HepG2 (cell line): ENCODE results near the gene RUNX2. TPM values are rescaled to one million over a fixed set of nuclear protein-coding genes. Genes with fewer than 3 reads are reported as not detected.

Experiments
- ATAC-seq: fragments of 200-7000 bp; cut with Tn5 transposase; 3 replicates; pipeline ENCODE4 v1.9.1; 2020; ENCODE audit warnings: mild to moderate bottlenecking, moderate library complexity
- BruUV-seq: library from RNA; stranded (reverse); fragments of 400-500 nt; replicated peaks from 2 replicates; lab custom pipeline; 2021; lab: Mats Ljungman, UMichigan
- CTCF ChIA-PET: fragments of 300-600 bp; formaldehyde crosslinking; extraction: SDS; loops from one replicate; lab custom pipeline; 2021; ENCODE audit warnings: low total read pairs, inconsistent platforms, low intra/inter-chr PET ratio; lab: Yijun Ruan, JAX
- POLR2A ChIA-PET: fragments of 350-600 bp; sonication (Branson Sonifier 250); formaldehyde crosslinking; loops from one replicate; lab custom pipeline; 2020; ENCODE audit warnings: antibody characterized with exemption, inconsistent platforms; lab: Yijun Ruan, JAX
- DNase-seq: peaks from one replicate; pipeline ENCODE4 v3.0.0-alpha.2; 2015; ENCODE audit warnings: low spot score
- FAIRE-seq: peaks from 3 replicates; lab custom pipeline; 2011; peaks lifted over from hg19 to GRCh38; lab: Jason Lieb, UNC
- H2AFZ ChIP-seq: one replicate; pipeline ENCODE4 v1.6.1; 2011; ENCODE audit warnings: low read length, inconsistent platforms
- H3K27ac ChIP-seq: fragments of 300-600 bp; 3 replicates; pipeline ENCODE4 v1.8.0; 2011; ENCODE audit warnings: mixed run types, mild to moderate bottlenecking, mixed read lengths, low read length, inconsistent platforms; ENCODE audit not compliant: insufficient read depth; ENCODE audit errors: extremely low read length
- H3K27me3 ChIP-seq, 2 experiments: fragments of 200-600 bp in 1 of 2; 2 replicates in 1 of 2; 3 replicates in 1 of 2; pipeline versions ENCODE4 v1.6.0 to v1.8.0; 2011; ENCODE audit warnings: low read length in 2 of 2, mild to moderate bottlenecking in 2 of 2, moderate library complexity in 2 of 2, inconsistent platforms in 1 of 2; ENCODE audit not compliant: insufficient read depth in 2 of 2, control insufficient read depth in 1 of 2
- H3K36me3 ChIP-seq, 2 experiments: fragments of 200-600 bp in 1 of 2; replicated peaks in 1 of 2; 2 replicates in 1 of 2; 3 replicates in 1 of 2; pipeline versions ENCODE4 v1.5.1 to v1.8.0; 2011; ENCODE audit warnings: low read length in 2 of 2, inconsistent platforms in 1 of 2; ENCODE audit not compliant: insufficient read depth in 2 of 2, control insufficient read depth in 1 of 2
- H3K4me1 ChIP-seq: 2 replicates; pipeline ENCODE4 v1.5.1; 2012; ENCODE audit warnings: low read length, inconsistent platforms; ENCODE audit not compliant: insufficient read depth
- H3K4me2 ChIP-seq: 2 replicates; pipeline ENCODE4 v1.6.0; 2011; ENCODE audit warnings: low read depth, low read length, inconsistent platforms
- H3K4me3 ChIP-seq, 3 experiments: fragments of 200-600 bp in 1 of 3; sonication (generic), shearing (Covaris generic) in 1 of 3; replicated peaks in 1 of 3; 2 replicates each; pipeline ENCODE4 v1.5.1; 2011 to 2016; ENCODE audit warnings: low read length in 3 of 3, inconsistent platforms in 2 of 3, low read depth in 2 of 3, mild to moderate bottlenecking in 2 of 3, control low read depth in 1 of 3, mixed read lengths in 1 of 3; ENCODE audit not compliant: insufficient read depth in 1 of 3
- H3K79me2 ChIP-seq: one replicate; pipeline ENCODE4 v1.6.1; 2011; ENCODE audit warnings: low read length, inconsistent platforms; ENCODE audit not compliant: insufficient read depth
- H3K9ac ChIP-seq: 2 replicates; pipeline ENCODE4 v1.6.0; 2011; ENCODE audit warnings: mild to moderate bottlenecking, low read depth, low read length, inconsistent platforms; ENCODE audit not compliant: insufficient read depth
- H3K9me3 ChIP-seq: 2 replicates; pipeline ENCODE4 v1.5.1; 2012; ENCODE audit warnings: mild to moderate bottlenecking, low read length
- H4K20me1 ChIP-seq: 2 replicates; pipeline ENCODE4 v1.6.0; 2011; ENCODE audit warnings: inconsistent platforms, mild to moderate bottlenecking, low read length, moderate library complexity; ENCODE audit not compliant: insufficient read depth
- EEA1 ChIP-seq: sonication (generic); formaldehyde crosslinking; IDR thresholded peaks from 2 replicates; pipeline ENCODE4 v1.5.1; 2020; ENCODE audit warnings: mild to moderate bottlenecking, missing genetic modification reagents, borderline replicate concordance
- GATA4 ChIP-seq: sonication (generic); IDR thresholded peaks from 2 replicates; pipeline ENCODE4 v1.6.1; 2016; ENCODE audit warnings: antibody characterized with exemption, low read depth, borderline replicate concordance
- PHB2 ChIP-seq: fragments of 450-650 bp; IDR thresholded peaks from 2 replicates; pipeline ENCODE4 v1.6.1; 2018; ENCODE audit not compliant: partially characterized antibody
- SATB2 ChIP-seq: sonication (generic); formaldehyde crosslinking; IDR thresholded peaks from 2 replicates; pipeline ENCODE4 v1.5.0; 2020; ENCODE audit warnings: missing genetic modification reagents
- ZNF274 ChIP-seq: sonication (generic); formaldehyde crosslinking; IDR thresholded peaks from 2 replicates; pipeline ENCODE4 v1.5.1; 2020; ENCODE audit warnings: mild to moderate bottlenecking, missing genetic modification reagents
- ZNF550 ChIP-seq: sonication (generic); formaldehyde crosslinking; IDR thresholded peaks from 2 replicates; pipeline ENCODE4 v1.4.0; 2020; ENCODE audit warnings: mild to moderate bottlenecking, missing genetic modification reagents, borderline replicate concordance
- WGBS: methylation state at CpG from one replicate; pipeline ENCODE4 v1.1.6; 2017; ENCODE audit warnings: low lambda C conversion rate; 5-methylcytosine and 5-hydroxymethylcytosine counted together
- in situ Hi-C: cut with HindIII; loops from 2 replicates; pipeline ENCODE4 v1.10.0; 2017; ENCODE audit warnings: low pct_unique_long_range_greater_than_20kb; ENCODE audit not compliant: extremely low pct_ligation_motif_present
- intact Hi-C: fragments of 100-400 bp; cut with micrococcal nuclease; formaldehyde crosslinking; loops from one replicate; pipeline ENCODE4 v1.10.0; 2022; ENCODE audit not compliant: unreplicated experiment
- polyA plus RNA-seq, 8 experiments: library from polyadenylated mRNA; depleted of rRNA in 3 of 8; stranded (reverse) in 7 of 8; unstranded in 1 of 8; fragments of >200 nt; fragmentation: Illumina TruSeq in 4 of 8; extraction: Trizol in 4 of 8; gene quantifications; 2 replicates each; pipeline versions ENCODE4 v1.2.1 to v1.2.3, GENCODE V29; 2011 to 2016; ENCODE audit warnings: low read depth in 4 of 8, missing spikeins in 1 of 8, mixed read lengths in 1 of 8; ENCODE audit not compliant: insufficient read depth in 1 of 8
- total RNA-seq, 5 experiments: library from RNA; depleted of rRNA; stranded (reverse); fragments of >200 nt; fragmentation: Illumina TruSeq; extraction: Trizol; gene quantifications; 2 replicates each; pipeline ENCODE4 v1.2.3, GENCODE V29; 2016; ENCODE audit warnings: low read depth in 1 of 5
- TF ChIP-seq, protein P1 (sequence below): sonication (generic); formaldehyde crosslinking; IDR thresholded peaks from 2 replicates; pipeline ENCODE4 v1.8.1; 2023; ENCODE audit warnings: mild to moderate bottlenecking, inconsistent platforms, moderate library complexity, missing genetic modification reagents, borderline replicate concordance
- TF ChIP-seq, protein P2 (sequence below): sonication (generic); formaldehyde crosslinking; IDR thresholded peaks from 2 replicates; pipeline ENCODE4 v1.5.0; 2020; ENCODE audit warnings: missing genetic modification reagents
- TF ChIP-seq, protein P3 (sequence below): sonication (generic); formaldehyde crosslinking; IDR thresholded peaks from 2 replicates; pipeline ENCODE4 v1.5.1; 2020; ENCODE audit warnings: mild to moderate bottlenecking, moderate library complexity, missing genetic modification reagents

Gene RUNX2
- total and polyA plus RNA-seq, 2 of the 13 experiments (the other 11 are each of a cell fraction or from before 2014, with no cell fraction given), result not detected

DNA sequence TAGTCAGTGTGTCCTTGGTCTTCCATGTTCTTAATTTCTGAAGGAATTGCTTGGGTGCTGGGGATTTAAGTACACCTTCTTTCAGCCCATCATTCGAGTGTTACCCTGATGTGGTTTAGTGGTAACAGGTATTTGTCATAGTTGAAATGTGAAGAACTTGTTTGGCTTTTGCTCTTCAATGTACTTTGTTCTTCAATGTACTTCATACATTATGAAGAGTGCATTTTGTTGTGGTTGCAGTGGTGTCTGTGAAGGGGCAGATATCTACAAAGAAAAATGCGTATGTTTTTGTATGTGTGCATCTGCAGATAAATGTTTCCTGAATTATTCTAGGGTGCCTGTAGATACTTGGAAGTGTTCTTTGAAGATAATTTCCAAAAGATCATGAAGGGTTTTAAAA, 160.8 kb downstream of the RUNX2 start:
- FAIRE-seq (no peak), DNase-seq (no peak), ATAC-seq (no peak)
- no peaks in the 10 kb centered on the region for H4K20me1 ChIP-seq
- H3K4me1 ChIP-seq, result no peaks in the 10 kb centered on the region
- H3K9ac ChIP-seq, result no peak overlapping the region
- H3K79me2 ChIP-seq, result no peaks in the 10 kb centered on the region
- no peaks in the 10 kb centered on the region for H3K9me3 ChIP-seq
- no peak overlapping the region for H3K4me2 ChIP-seq
- POLR2A ChIA-PET, result no interaction called here
- BruUV-seq, result no TSS peak
- in situ Hi-C loops, result no loop called here
- no peak overlapping the region for H3K27ac ChIP-seq
- 29% methylated on average over 2 of the region's 2 CpGs for WGBS
- peaks cover 0 to 4% of the 10 kb centered on the region in 2 experiments; a peak in 1 of 5 replicates for H3K27me3 ChIP-seq
- CTCF ChIA-PET, result no interaction called here
- H3K36me3 ChIP-seq, result no peaks in the 10 kb centered on the region
- H2AFZ ChIP-seq, result no peak overlapping the region
- no peak overlapping the region for H3K4me3 ChIP-seq
- intact Hi-C loops, result no loop called here
- TF ChIP-seq, protein P1, sequence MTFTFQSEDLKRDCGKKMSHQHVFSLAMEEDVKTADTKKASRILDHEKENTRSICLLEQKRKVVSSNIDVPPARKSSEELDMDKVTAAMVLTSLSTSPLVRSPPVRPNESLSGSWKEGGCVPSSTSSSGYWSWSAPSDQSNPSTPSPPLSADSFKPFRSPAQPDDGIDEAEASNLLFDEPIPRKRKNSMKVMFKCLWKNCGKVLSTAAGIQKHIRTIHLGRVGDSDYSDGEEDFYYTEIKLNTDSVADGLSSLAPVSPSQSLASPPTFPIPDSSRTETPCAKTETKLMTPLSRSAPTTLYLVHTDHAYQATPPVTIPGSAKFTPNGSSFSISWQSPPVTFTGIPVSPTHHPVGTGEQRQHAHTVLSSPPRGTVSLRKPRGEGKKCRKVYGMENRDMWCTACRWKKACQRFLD (CRISPR knock-in tag), result no peak
- TF ChIP-seq ZNF550 (CRISPR knock-in tag) (no peak), PHB2 (no peak), GATA4 (no peak), EEA1 (CRISPR knock-in tag) (no peak), ZNF274 (CRISPR knock-in tag) (no peak), SATB2 (CRISPR knock-in tag) (no peak)
- TF ChIP-seq, protein P2, sequence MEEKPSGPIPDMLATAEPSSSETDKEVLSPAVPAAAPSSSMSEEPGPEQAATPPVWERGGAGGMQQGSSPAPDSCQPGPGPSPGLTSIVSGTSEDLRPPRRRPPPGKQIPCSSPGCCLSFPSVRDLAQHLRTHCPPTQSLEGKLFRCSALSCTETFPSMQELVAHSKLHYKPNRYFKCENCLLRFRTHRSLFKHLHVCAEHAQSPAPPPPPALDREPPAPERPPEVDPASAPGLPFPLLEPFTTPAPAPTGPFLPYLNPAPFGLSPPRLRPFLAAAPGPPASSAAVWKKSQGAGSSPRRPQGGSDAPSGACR (CRISPR knock-in tag), result no peak
- TF ChIP-seq, protein P3, sequence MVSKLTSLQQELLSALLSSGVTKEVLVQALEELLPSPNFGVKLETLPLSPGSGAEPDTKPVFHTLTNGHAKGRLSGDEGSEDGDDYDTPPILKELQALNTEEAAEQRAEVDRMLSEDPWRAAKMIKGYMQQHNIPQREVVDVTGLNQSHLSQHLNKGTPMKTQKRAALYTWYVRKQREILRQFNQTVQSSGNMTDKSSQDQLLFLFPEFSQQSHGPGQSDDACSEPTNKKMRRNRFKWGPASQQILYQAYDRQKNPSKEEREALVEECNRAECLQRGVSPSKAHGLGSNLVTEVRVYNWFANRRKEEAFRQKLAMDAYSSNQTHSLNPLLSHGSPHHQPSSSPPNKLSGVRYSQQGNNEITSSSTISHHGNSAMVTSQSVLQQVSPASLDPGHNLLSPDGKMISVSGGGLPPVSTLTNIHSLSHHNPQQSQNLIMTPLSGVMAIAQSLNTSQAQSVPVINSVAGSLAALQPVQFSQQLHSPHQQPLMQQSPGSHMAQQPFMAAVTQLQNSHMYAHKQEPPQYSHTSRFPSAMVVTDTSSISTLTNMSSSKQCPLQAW (CRISPR knock-in tag), result no peak
